Psoas muscle (tissue), 8 donors: ENCODE results near the gene KIAA1671. TPM values are rescaled to one million over a fixed set of nuclear protein-coding genes. Genes with fewer than 3 reads are reported as not detected.
"Not testable (repeated sequence)": the region's sequence is repeated elsewhere in the genome, so short reads cannot be mapped to it uniquely, and the experiment has no call there.

Source experiments
- ATAC-seq, 4 donors: fragments of 200-7000 bp; cut with Tn5 transposase; one replicate each; pipeline ENCODE4 v1.9.1; 2020; ENCODE audit warnings: moderate library complexity in 3 of 4, mild to moderate bottlenecking in 2 of 4
- DNase-seq, 2 donors: peaks; one replicate each; pipeline ENCODE4 v3.0.0-alpha.2; 2020
- H3K27ac ChIP-seq: fragments of 200-600 bp; one replicate; pipeline ENCODE4 v1.8.0; 2022
- H3K27me3 ChIP-seq, 3 donors: fragments of 200-600 bp in 1 of 3; one replicate each; pipeline versions ENCODE4 v1.6.1 to v1.8.0; 2013 to 2022; ENCODE audit warnings: low read length in 2 of 3, mild to moderate bottlenecking in 2 of 3, moderate library complexity in 1 of 3; ENCODE audit not compliant: insufficient read depth in 3 of 3
- H3K36me3 ChIP-seq, 2 donors: fragments of 200-600 bp in 1 of 2; one replicate each; pipeline versions ENCODE4 v1.6.1 to v1.8.0; 2013 to 2022; ENCODE audit warnings: low read depth in 1 of 2, mild to moderate bottlenecking in 1 of 2, moderate library complexity in 1 of 2; ENCODE audit not compliant: insufficient read depth in 1 of 2
- H3K4me1 ChIP-seq: fragments of 200-600 bp; one replicate; pipeline ENCODE4 v1.8.0; 2022
- H3K4me3 ChIP-seq: fragments of 200-600 bp; one replicate; pipeline ENCODE4 v1.8.0; 2022; ENCODE audit warnings: mild to moderate bottlenecking
- H3K9me3 ChIP-seq: fragments of 200-600 bp; one replicate; pipeline ENCODE4 v1.8.0; 2022
- CTCF ChIP-seq: fragments of 200-600 bp; IDR thresholded peaks from one replicate; pipeline ENCODE4 v1.8.0; 2022; ENCODE audit warnings: antibody characterized with exemption
- WGBS, 3 donors: extraction: QIAGEN DNeasy Blood & Tissue Kit; methylation state at CpG; one replicate each; pipeline versions ENCODE4 v1.1.6 to v1.1.7; 2013; 5-methylcytosine and 5-hydroxymethylcytosine counted together
- intact Hi-C, 2 donors: fragments of 100-400 bp; cut with DNase I; formaldehyde crosslinking; loops; one replicate each; pipeline versions ENCODE4 v1.11.0 to v1.14.2; 2022
- polyA plus RNA-seq, 3 donors: library from polyadenylated mRNA; stranded (reverse); fragments of 200-250 nt; gene quantifications; one replicate each; pipeline ENCODE4 v1.2.3, GENCODE V29; 2013
- total RNA-seq, 4 donors: library from RNA; stranded (reverse); fragmentation: NEBNext Ultra II Directional in 2 of 4; extraction: Animal tissue kit (Norgen Biotek cat#: 25700) in 2 of 4; gene quantifications; one replicate each; pipeline versions ENCODE4 v1.2.1 to v1.2.4, GENCODE V29; 2021 to 2023
- donor health status: healthy with polysubstance abuse.
- donor health status: DM: no; HTN: no; CAD: no; lungs with moderate emphysema.
- donor health status: Bipolar disorder and iron deficiency.
- donor health status: healthy.
- donor health status: DM: yes; HTN: yes; CAD: no.
- donor health status: DM: no; HTN: no; CAD: no.
- donor health status: DM: no; HTN: no; CAD: no.
- donor health status: DM: yes; HTN: yes; CAD: no.

The KIAA1671 gene
- total and polyA plus RNA-seq, 7 donors = 1.9 to 56.9 (median 15.8) TPM

GRCh38 chr22:25235547-25236290 is 283.2 kb downstream of the KIAA1671 start:
- H3K36me3 ChIP-seq = no peaks in the 10 kb centered on the region
- intact Hi-C loops = no loop called here
- ATAC-seq (peak; percentile 84 to 92 (median 89)), DNase-seq (peak; percentile 67 to 77)
- no peaks in the 10 kb centered on the region for H3K4me1 ChIP-seq
- H3K27ac ChIP-seq = no peak overlapping the region
- no peak overlapping the region for H3K4me3 ChIP-seq
- peaks cover 0 to 41% (median 0%) of the 10 kb centered on the region in 3 donors for H3K27me3 ChIP-seq
- no peaks in the 10 kb centered on the region for H3K9me3 ChIP-seq
- peak; percentile 49 for TF ChIP-seq CTCF
- 13 to 14% (median 13%) methylated on average over 27 to 30 of the region's 30 CpGs for WGBS, 3 donors

- intact Hi-C loops = no loop called here
- H3K4me1 ChIP-seq = no peaks in the 10 kb centered on the region
- ATAC-seq = no peak
- no peak for TF ChIP-seq CTCF
- WGBS, 3 donors = 87 to 91% (median 90%) methylated on average over 6 of the region's 6 CpGs
- H3K9me3 ChIP-seq = no peaks in the 10 kb centered on the region
- no peak for DNase-seq
- H3K4me3 ChIP-seq = no peak overlapping the region
- H3K27ac ChIP-seq = no peak overlapping the region
- no peaks in the 10 kb centered on the region for H3K36me3 ChIP-seq
- peaks cover 0 to 41% (median 0%) of the 10 kb centered on the region in 3 donors for H3K27me3 ChIP-seq
These were observed 283.9 kb downstream of the KIAA1671 start for GRCh38 chr22:25236417-25236816.

GRCh38 chr22:25237503-25237902 is 285.0 kb downstream of the KIAA1671 start:
- ATAC-seq (no peak), DNase-seq (no peak)
- peaks cover 0 to 39% (median 0%) of the 10 kb centered on the region in 3 donors for H3K27me3 ChIP-seq
- 80% methylated on average over 4 of the region's 4 CpGs for WGBS, 3 donors
- intact Hi-C loops = no loop called here
- no peak overlapping the region for H3K4me3 ChIP-seq
- no peak overlapping the region for H3K27ac ChIP-seq
- no peaks in the 10 kb centered on the region for H3K4me1 ChIP-seq
- no peaks in the 10 kb centered on the region for H3K36me3 ChIP-seq
- no peak for TF ChIP-seq CTCF
- no peaks in the 10 kb centered on the region for H3K9me3 ChIP-seq

GRCh38 chr22:25238058-25238457 is 285.5 kb downstream of the KIAA1671 start:
- H3K27ac ChIP-seq, H3K36me3 ChIP-seq, H3K4me3 ChIP-seq, DNase-seq, H3K9me3 ChIP-seq, intact Hi-C loops, H3K4me1 ChIP-seq, ATAC-seq: not testable (repeated sequence)
- H3K27me3 ChIP-seq = peaks cover 0 to 33% (median 0%) of the 10 kb centered on the region in 3 donors
- WGBS, 3 donors = 58 to 69% (median 62%) methylated on average over 7 to 9 of the region's 9 CpGs

Other genes starting within 250 kb of the KIAA1671 start
- not detected for gene PIWIL3, start 178.0 kb upstream of the KIAA1671 start, total RNA-seq
- not detected for gene PIWIL3, start 178.0 kb upstream of the KIAA1671 start, polyA plus RNA-seq
- under 1 TPM; 0.32 to 0.98 (median 0.62) TPM for gene SGSM1, start 146.5 kb upstream of the KIAA1671 start, total RNA-seq
- under 1 TPM; 0.03 to 0.11 (median 0.09) TPM for gene SGSM1, start 146.5 kb upstream of the KIAA1671 start, polyA plus RNA-seq
- not detected for gene LHFPL7, start 6.0 kb upstream of the KIAA1671 start, total RNA-seq
- gene LHFPL7, start 6.0 kb upstream of the KIAA1671 start, polyA plus RNA-seq = not detected
- under 1 TPM in 2 of 4 donors, not detected in 2; 0.38 to 0.68 TPM for gene CRYBB3, start 247.1 kb downstream of the KIAA1671 start, total RNA-seq
- gene CRYBB3, start 247.1 kb downstream of the KIAA1671 start, polyA plus RNA-seq = under 1 TPM in 2 of 3 donors, not detected in 1; 0.07 to 0.22 TPM